Esophagus (tissue), 2 donors: ENCODE results near the gene SALL4. TPM values are rescaled to one million over a fixed set of nuclear protein-coding genes. Genes with fewer than 3 reads are reported as not detected.
"Not testable (repeated sequence)": the region's sequence is repeated elsewhere in the genome, so short reads cannot be mapped to it uniquely, and the experiment has no call there.

Experiments
- H3K27ac ChIP-seq, 2 donors: one replicate each; pipeline ENCODE4 v1.5.1; 2013; ENCODE audit warnings: low read depth in 2 of 2, mild to moderate bottlenecking in 2 of 2, inconsistent platforms in 1 of 2, low read length in 1 of 2, moderate library complexity in 1 of 2
- H3K27me3 ChIP-seq, 2 donors: one replicate each; pipeline ENCODE4 v1.6.1; 2013; ENCODE audit warnings: low read length in 2 of 2, control low read depth in 1 of 2, mild to moderate bottlenecking in 1 of 2; ENCODE audit not compliant: insufficient read depth in 2 of 2, control insufficient read depth in 1 of 2
- H3K36me3 ChIP-seq, 2 donors: one replicate each; pipeline ENCODE4 v1.6.1; 2013; ENCODE audit warnings: low read length in 1 of 2; ENCODE audit not compliant: control insufficient read depth in 2 of 2, insufficient read depth in 2 of 2
- H3K4me1 ChIP-seq, 2 donors: one replicate each; pipeline ENCODE4 v1.6.1; 2013; ENCODE audit warnings: low read length in 1 of 2; ENCODE audit not compliant: control insufficient read depth in 2 of 2, insufficient read depth in 2 of 2
- H3K4me3 ChIP-seq, 2 donors: one replicate each; pipeline ENCODE4 v1.5.1; 2013; ENCODE audit warnings: low read length in 2 of 2, mild to moderate bottlenecking in 2 of 2, low read depth in 1 of 2, moderate library complexity in 1 of 2
- H3K9me3 ChIP-seq, 2 donors: one replicate each; pipeline ENCODE4 v1.6.1; 2013; ENCODE audit warnings: mild to moderate bottlenecking in 2 of 2, low read depth in 1 of 2, low read length in 1 of 2, moderate library complexity in 1 of 2; ENCODE audit not compliant: control insufficient read depth in 2 of 2, insufficient read depth in 1 of 2
- WGBS, 2 donors: extraction: QIAGEN DNeasy Blood & Tissue Kit; methylation state at CpG; one replicate each; pipeline ENCODE4 v1.1.7; 2013; 5-methylcytosine and 5-hydroxymethylcytosine counted together
- polyA plus RNA-seq, 2 donors: library from polyadenylated mRNA; stranded (reverse); fragments of 200-250 nt; gene quantifications; one replicate each; pipeline ENCODE4 v1.2.3, GENCODE V29; 2013
- donor health status: healthy with polysubstance abuse.
- donor health status: Bipolar disorder and iron deficiency.

Gene SALL4
- polyA plus RNA-seq, 2 donors, result 0.08 to 0.14 TPM

DNA sequence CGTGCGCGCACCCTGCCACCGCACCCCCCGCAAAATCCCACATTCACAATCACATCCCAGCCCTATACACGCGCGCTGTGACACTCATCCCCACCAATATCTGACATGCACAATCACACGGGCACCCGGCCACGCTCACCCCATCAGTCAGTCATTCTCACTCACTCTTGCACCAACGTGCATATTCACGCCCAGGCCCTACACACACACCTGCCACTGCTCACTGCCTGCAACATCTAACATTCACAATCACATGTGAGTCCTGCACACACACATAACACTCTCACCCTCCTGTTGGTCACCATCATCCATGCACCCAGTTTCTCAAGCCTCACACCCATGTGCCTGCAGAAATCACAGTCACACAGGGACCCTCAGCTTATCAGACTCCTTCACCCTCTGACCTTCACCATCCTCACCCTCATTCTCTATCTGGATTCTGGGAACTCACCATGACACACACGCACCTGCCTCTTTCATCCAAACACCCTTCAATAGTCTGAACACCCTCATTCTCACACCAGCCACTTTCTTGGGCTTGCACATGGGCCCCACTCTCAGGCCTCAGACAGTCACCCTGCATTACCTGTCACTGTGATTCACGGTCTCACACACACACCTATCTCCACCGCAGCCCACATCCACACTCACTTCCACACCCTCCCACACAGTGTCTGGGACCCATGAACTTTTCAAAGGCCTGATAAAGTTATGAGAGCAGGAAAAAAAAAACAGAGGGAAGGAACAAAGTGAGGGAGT lies 33.4 kb downstream of the SALL4 start:
- H3K9me3 ChIP-seq, result no peaks in the 10 kb centered on the region
- no peaks in the 10 kb centered on the region for H3K4me1 ChIP-seq
- H3K36me3 ChIP-seq, result no peaks in the 10 kb centered on the region
- no peak overlapping the region for H3K27ac ChIP-seq
- 23 to 26% methylated on average over 13 to 16 of the region's 16 CpGs for WGBS, 2 donors
- H3K4me3 ChIP-seq, result peak overlapping the region in 1 of 2 donors; percentile 69
- no peaks in the 10 kb centered on the region for H3K27me3 ChIP-seq

- H3K9me3 ChIP-seq, result no peaks in the 10 kb centered on the region
- H3K36me3 ChIP-seq, result no peaks in the 10 kb centered on the region
- no peaks in the 10 kb centered on the region for H3K27me3 ChIP-seq
- H3K27ac ChIP-seq, result peak within 1 kb of the TSS; percentile 89
- WGBS, 2 donors, result 1% methylated on average over 39 to 131 of the region's 131 CpGs
- no peaks in the 10 kb centered on the region for H3K4me1 ChIP-seq
- H3K4me3 ChIP-seq, result peak within 1 kb of the TSS; percentile 69 to 75
Observed at GRCh38 chr20:51767867-51768758, 34.2 kb downstream of the SALL4 start, which contains the start of gene ATP9A. TSS of gene ATP9A (minus strand) at chr20:51768390. CDS start at chr20:51768369, 21 bp downstream.

GRCh38 chr20:51766994-51767866 lies 35.1 kb downstream of the SALL4 start:
- H3K4me3 ChIP-seq, result peak overlapping the region; percentile 69 to 75
- 1% methylated on average over 60 to 61 of the region's 61 CpGs for WGBS, 2 donors
- no peaks in the 10 kb centered on the region for H3K4me1 ChIP-seq
- H3K27me3 ChIP-seq, result no peaks in the 10 kb centered on the region
- H3K36me3 ChIP-seq, result no peaks in the 10 kb centered on the region
- H3K27ac ChIP-seq, result peak overlapping the region; percentile 89
- H3K9me3 ChIP-seq, result no peaks in the 10 kb centered on the region

DNA sequence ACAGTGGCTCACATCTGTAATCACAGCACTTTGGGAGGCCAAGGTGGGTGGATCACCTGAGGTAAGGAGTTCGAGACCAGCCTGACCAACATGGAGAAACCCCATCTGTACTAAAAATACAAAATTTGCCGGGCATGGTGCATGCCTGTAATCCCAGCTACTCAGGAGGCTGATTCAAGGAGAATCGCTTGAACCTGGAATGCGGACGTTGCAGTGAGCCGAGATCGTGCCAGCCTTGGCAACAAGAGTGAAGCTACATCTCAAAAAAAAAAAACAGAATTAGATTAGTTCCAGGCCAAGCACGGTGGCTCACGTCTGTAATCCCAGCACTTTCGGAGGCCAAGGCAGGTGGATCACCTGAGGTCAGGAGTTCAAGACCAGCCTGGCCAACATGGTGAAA lies 36.9 kb downstream of the SALL4 start:
- H3K27ac ChIP-seq, result peak overlapping the region in 1 of 2 donors; percentile 1
- not testable (repeated sequence) for H3K27me3 ChIP-seq, H3K4me3 ChIP-seq, H3K4me1 ChIP-seq, H3K36me3 ChIP-seq, H3K9me3 ChIP-seq
- 44 to 49% methylated on average over 10 of the region's 10 CpGs for WGBS, 2 donors

- 86 to 90% methylated on average over 6 of the region's 6 CpGs for WGBS, 2 donors
- Histone ChIP-seq H3K27me3 (no peaks in the 10 kb centered on the region), H3K9me3 (no peaks in the 10 kb centered on the region), H3K27ac (no peak overlapping the region), H3K4me3 (no peak overlapping the region), H3K4me1 (peaks cover 0 to 1% of the 10 kb centered on the region in 2 donors), H3K36me3 (no peaks in the 10 kb centered on the region)
Observed at GRCh38 chr20:51763965-51764602, 38.2 kb downstream of the SALL4 start.

DNA sequence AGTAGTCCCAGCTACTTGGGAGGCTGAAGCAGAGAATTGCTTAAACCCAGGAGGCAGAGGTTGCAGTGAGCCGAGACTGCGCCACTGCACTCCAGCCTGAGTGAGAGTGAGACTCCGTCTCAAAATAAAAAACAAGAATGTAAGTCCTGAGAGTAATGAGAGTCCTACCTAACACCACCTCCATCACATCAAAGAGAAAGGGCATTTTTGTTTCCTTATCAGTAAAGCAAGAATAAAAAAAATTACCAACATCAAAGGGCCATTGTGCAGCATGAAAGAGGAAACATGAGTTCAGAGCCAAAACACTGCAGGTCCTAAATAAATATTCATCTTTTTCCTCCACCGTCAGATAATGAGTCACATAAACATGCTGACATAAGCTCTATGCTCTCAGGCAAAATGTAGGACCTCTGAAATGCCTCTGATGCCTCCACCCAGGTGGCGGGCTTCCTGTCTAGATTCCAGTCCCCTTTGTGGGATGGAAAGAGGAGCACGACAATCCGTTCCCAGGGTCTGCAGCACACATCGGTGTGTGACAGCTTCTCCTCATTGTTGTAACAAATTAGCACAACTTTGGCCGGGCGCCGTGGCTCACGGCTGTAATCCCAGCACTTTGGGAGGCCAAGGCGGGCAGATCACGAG lies 41.3 kb downstream of the SALL4 start:
- WGBS, 2 donors, result 50 to 51% methylated on average over 14 of the region's 14 CpGs

DNA sequence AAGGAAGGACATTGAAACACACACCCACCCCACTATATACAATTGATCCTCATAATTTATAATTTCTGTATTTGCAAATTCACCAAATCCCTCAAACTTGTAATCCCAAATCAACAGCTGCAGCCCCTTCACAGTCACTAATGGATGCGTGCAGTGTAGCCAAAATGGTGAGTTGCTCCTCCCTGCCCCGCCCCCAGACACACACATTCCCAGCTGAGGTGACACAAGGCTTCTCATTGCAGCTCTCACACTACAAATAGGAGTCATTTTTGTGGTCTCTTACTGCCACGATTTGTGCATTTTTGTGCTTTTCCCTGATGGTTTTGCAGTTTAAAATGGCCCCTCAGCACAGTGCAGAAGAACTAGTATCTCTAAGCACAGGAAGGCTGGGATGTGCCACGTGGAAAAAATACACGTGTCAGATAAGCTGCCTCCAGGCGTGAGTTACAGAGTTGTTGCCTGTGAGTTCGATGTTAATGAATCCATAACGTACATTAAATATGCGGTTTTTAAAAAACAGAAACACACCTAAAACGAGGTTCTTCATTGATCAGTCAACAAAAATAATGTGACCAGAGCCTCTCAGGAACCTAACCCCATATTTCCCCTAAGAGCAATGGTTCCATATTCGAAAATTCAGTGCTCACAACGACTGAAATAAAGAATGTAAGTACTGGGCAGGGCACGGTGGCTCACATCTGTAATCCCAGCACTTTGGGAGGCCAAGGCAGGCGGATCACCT lies 42.4 kb downstream of the SALL4 start:
- WGBS, 2 donors, result 87 to 89% methylated on average over 14 of the region's 14 CpGs
- H3K4me1 ChIP-seq, result peaks cover 4 to 8% of the 10 kb centered on the region in 2 donors
- H3K36me3 ChIP-seq, result no peaks in the 10 kb centered on the region
- H3K9me3 ChIP-seq, result no peaks in the 10 kb centered on the region
- H3K27ac ChIP-seq, result no peak overlapping the region
- no peaks in the 10 kb centered on the region for H3K27me3 ChIP-seq
- H3K4me3 ChIP-seq, result no peak overlapping the region

More for the DNA sequence above, 41.3 kb downstream of the SALL4 start:
- Histone ChIP-seq H3K9me3 (no peaks in the 10 kb centered on the region), H3K4me3 (no peak overlapping the region), H3K4me1 (peaks cover 4 to 8% of the 10 kb centered on the region in 2 donors), H3K36me3 (no peaks in the 10 kb centered on the region), H3K27ac (peak overlapping the region in 1 of 2 donors; percentile 48), H3K27me3 (no peaks in the 10 kb centered on the region)

GRCh38 chr20:51758978-51759544 lies 43.3 kb downstream of the SALL4 start:
- H3K4me1 ChIP-seq, result peaks cover 4 to 8% of the 10 kb centered on the region in 2 donors
- H3K4me3 ChIP-seq, result no peak overlapping the region
- no peaks in the 10 kb centered on the region for H3K27me3 ChIP-seq
- H3K27ac ChIP-seq, result no peak overlapping the region
- H3K36me3 ChIP-seq, result no peaks in the 10 kb centered on the region
- no peaks in the 10 kb centered on the region for H3K9me3 ChIP-seq
- 80 to 81% methylated on average over 12 of the region's 12 CpGs for WGBS, 2 donors
